NCI-H146 (cell line): Measurements from ENCODE around the gene NUTM2G.
"Not testable (repeated sequence)": the region's sequence is repeated elsewhere in the genome, so short reads cannot be mapped to it uniquely, and the experiment has no call there.

Source experiments
- DNase-seq: peaks from one replicate; lab custom pipeline; 2025; lab: John Stamatoyannopoulos, UW

NUTM2G gene

DNA sequence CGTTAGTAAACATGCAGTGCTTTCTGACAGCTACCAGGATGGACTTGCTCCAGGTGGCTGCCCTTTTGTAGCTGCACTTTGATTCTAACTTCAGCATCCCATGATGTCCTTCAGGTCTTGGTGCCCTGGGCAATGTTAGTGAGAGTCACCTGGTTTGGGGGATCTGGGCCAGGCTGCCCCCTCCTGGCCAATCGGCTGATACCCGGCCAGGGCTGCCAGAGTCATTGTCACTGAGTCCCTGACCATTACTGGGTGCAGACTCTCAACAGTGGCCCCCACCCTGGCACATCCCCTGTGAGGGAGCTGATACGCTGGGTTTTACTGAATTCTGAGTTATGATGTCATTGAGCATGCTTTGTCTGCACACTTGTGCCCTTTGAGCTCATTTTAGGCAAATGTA is 13.5 kb downstream of the NUTM2G start:
- not testable (repeated sequence) for DNase-seq

DNA sequence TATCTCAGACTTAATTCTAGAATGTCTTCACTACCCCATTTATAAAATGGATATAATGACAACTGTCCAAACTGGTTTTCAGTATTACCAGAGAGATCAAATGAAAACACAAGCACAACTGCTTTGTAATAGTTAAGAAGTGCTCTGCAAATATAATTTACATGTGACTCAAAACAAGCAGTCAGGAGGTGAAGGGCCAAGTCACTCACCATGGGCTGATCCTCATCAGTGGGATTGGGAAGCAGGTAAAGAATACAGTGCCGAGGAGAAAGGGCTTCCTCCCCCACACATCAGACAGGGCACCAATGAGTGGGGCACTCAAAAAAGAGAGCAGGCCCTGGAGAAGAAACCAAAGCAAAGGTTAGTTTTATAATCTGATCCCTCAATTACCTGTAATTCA is 20.7 kb downstream of the NUTM2G start:
- not testable (repeated sequence) for DNase-seq

- not testable (repeated sequence) for DNase-seq
These were observed 21.9 kb downstream of the NUTM2G start for GRCh38 chr9:96950539-96950938.

GRCh38 chr9:96967591-96967990 is 38.9 kb downstream of the NUTM2G start:
- DNase-seq = not testable (repeated sequence)

DNA sequence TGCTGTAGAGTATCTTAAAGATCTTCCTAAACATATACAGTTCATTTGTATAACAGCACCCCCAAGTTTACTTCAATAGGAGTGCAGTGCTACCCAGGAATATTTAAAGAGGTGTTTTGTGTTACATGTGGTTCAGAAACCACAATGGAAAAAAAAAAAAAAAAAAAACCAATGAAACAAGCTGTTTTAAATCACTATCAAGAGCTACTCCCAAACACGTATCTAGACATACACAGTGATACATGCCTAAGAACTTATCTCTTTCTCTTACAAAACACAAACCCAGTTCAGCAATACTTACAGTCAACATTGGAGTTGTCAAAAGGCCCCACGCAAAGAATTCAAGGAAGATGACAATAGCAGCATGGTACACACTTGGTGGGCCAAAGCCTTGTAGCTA is 43.9 kb downstream of the NUTM2G start:
- DNase-seq = not testable (repeated sequence)

DNA sequence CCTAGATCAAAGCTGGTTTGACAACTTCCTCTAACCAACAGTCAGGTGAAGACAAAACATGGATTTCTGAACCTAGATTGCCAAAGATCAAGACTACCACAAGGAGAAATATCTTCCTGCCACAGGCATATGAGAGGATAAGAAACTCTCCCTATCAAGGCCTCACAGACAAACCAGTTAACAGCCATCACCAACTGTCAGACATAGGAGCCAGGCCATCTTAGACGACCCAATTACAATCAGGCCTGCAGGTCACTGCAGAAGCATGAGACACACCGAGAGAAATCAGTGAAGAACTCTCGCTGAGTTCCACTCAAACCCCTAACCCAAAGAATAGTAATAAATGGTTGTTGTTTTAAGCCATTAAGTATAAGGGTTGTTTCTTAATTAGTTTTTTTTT is 45.4 kb downstream of the NUTM2G start:
- not testable (repeated sequence) for DNase-seq

- DNase-seq = not testable (repeated sequence)
These were observed 55.0 kb downstream of the NUTM2G start for GRCh38 chr9:96983496-96984122.

- DNase-seq = not testable (repeated sequence)
These were observed 55.5 kb downstream of the NUTM2G start for GRCh38 chr9:96984139-96984538.

- DNase-seq = not testable (repeated sequence)
These were observed 56.2 kb downstream of the NUTM2G start for GRCh38 chr9:96984887-96985286.
